GM12878 (cell line): ENCODE measurements around the gene CDK3. TPM values are rescaled to one million over a fixed set of nuclear protein-coding genes. Genes with fewer than 3 reads are reported as not detected.

ENCODE experiments used
- EP300 ChIP-seq, 2 experiments: fragments of 150-350 bp in 1 of 2; IDR thresholded peaks; 2 replicates each; pipeline ENCODE4 v1.6.1; 2011 to 2012; ENCODE audit warnings: low read depth in 2 of 2, low read length in 2 of 2, borderline replicate concordance in 1 of 2, improper control_type of control experiment in 1 of 2, inconsistent platforms in 1 of 2; ENCODE audit not compliant: control insufficient read depth in 1 of 2
- MYC ChIP-seq: IDR thresholded peaks from 2 replicates; pipeline ENCODE4 v1.6.1; 2011; ENCODE audit warnings: mild to moderate bottlenecking, low read length, moderate library complexity, inconsistent platforms; ENCODE audit not compliant: insufficient read depth, insufficient replicate concordance, insufficient read length, severe bottlenecking
- NR2C2 ChIP-seq: IDR thresholded peaks from 2 replicates; pipeline ENCODE4 v1.6.1; 2011; ENCODE audit warnings: borderline replicate concordance, low read depth; ENCODE audit not compliant: control insufficient read depth, insufficient read length
- RBBP5 ChIP-seq: fragments of 200-600 bp; sonication (generic); conservative IDR thresholded peaks from 2 replicates; pipeline ENCODE4 v1.6.1; 2016
- SIN3A ChIP-seq: IDR thresholded peaks from 2 replicates; pipeline ENCODE4 v1.6.1; 2012; ENCODE audit warnings: low read depth, low read length, improper control_type of control experiment
- ZNF24 ChIP-seq: fragments of 450-650 bp; IDR thresholded peaks from 2 replicates; pipeline ENCODE4 v1.6.1; 2017; ENCODE audit warnings: antibody characterized with exemption, mild to moderate bottlenecking
- polyA plus RNA-seq, 11 experiments: library from polyadenylated mRNA; depleted of rRNA in 4 of 11; unstranded in 6 of 11; stranded (reverse) in 5 of 11; fragments of >200 nt; fragmentation: Nextera tagmentation in 4 of 11; fragmentation: Illumina TruSeq in 1 of 11; extraction: Ambion mirVana in 4 of 11; extraction: Trizol in 1 of 11; gene quantifications; 1 replicate in 1 of 11; 2 replicates in 10 of 11; pipeline versions ENCODE4 v1.2.1 to v1.2.3, GENCODE V29; 2011 to 2016; ENCODE audit warnings: inconsistent platforms in 2 of 11, missing spikeins in 2 of 11, low read depth in 1 of 11
- total RNA-seq, 4 experiments: library from RNA; depleted of rRNA in 3 of 4; stranded (reverse); fragments of >200 nt in 3 of 4; fragmentation: Illumina TruSeq in 1 of 4; extraction: Trizol in 1 of 4; gene quantifications; 2 replicates each; pipeline versions ENCODE4 v1.2.1 to v1.2.3, GENCODE V29; 2013 to 2021
- TF ChIP-seq, protein P1 (sequence below): IDR thresholded peaks from 2 replicates; pipeline ENCODE4 v1.6.1; 2011; ENCODE audit warnings: low read depth, low read length, improper control_type of control experiment, borderline replicate concordance
- TF ChIP-seq, protein P2 (sequence below): IDR thresholded peaks from 2 replicates; pipeline ENCODE4 v1.6.1; 2011; ENCODE audit warnings: borderline replicate concordance, low read depth, mild to moderate bottlenecking, moderate library complexity, mixed read lengths, low read length; ENCODE audit not compliant: insufficient read depth; ENCODE audit errors: extremely low read length
- TF ChIP-seq, protein P3 (sequence below): IDR thresholded peaks from 2 replicates; pipeline ENCODE4 v1.6.1; 2011; ENCODE audit warnings: low read depth, mild to moderate bottlenecking, low read length, moderate library complexity, borderline replicate concordance; ENCODE audit errors: extremely low read depth

The CDK3 gene
- total and polyA plus RNA-seq, 10 of the 15 experiments (the other 5 are each of a cell fraction or from before 2014, with no cell fraction given): 1.1 to 7.1 (median 4.2) TPM

DNA sequence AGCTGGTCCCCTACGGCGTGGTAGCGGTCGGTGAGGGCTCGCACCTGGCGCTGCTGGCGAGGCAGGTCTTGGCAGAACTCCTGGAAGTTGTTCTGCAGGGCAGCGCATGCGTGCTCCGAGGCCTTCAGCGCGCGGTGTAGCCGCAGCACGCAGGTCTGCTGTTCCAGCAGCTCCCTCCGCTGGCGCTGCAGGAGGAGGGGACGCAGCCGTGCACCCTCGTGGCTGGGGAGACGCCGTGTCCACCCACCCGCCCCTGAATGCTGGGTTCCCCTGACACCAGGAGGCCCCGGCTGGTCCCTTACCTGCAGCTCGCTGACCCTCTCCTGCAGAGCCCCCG is 14.2 kb downstream of the CDK3 start (continued):
- TF ChIP-seq, protein P1, sequence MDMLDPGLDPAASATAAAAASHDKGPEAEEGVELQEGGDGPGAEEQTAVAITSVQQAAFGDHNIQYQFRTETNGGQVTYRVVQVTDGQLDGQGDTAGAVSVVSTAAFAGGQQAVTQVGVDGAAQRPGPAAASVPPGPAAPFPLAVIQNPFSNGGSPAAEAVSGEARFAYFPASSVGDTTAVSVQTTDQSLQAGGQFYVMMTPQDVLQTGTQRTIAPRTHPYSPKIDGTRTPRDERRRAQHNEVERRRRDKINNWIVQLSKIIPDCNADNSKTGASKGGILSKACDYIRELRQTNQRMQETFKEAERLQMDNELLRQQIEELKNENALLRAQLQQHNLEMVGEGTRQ: no peak
- TF ChIP-seq SIN3A (no peak), MYC (no peak), EP300 (IDR thresholded peaks at IDR 0.05; ENCODE audit: borderline replicate concordance in 1 of 2, control insufficient read depth in 1 of 2, low read depth in 2 of 2, low read length in 2 of 2) (no peak), ZNF24 (no peak), NR2C2 (no peak), RBBP5 (no peak)
- TF ChIP-seq, protein P2, sequence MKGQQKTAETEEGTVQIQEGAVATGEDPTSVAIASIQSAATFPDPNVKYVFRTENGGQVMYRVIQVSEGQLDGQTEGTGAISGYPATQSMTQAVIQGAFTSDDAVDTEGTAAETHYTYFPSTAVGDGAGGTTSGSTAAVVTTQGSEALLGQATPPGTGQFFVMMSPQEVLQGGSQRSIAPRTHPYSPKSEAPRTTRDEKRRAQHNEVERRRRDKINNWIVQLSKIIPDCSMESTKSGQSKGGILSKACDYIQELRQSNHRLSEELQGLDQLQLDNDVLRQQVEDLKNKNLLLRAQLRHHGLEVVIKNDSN: no peak
- TF ChIP-seq, protein P3, sequence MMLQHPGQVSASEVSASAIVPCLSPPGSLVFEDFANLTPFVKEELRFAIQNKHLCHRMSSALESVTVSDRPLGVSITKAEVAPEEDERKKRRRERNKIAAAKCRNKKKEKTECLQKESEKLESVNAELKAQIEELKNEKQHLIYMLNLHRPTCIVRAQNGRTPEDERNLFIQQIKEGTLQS: no peak
- TF ChIP-seq, all 136 proteins: peak for 0
